K562 (cell line): ENCODE measurements around the gene UCKL1. TPM values are rescaled to one million over a fixed set of nuclear protein-coding genes. Genes with fewer than 3 reads are reported as not detected.

Experiments used
- ETS2 ChIP-seq: IDR thresholded peaks from 2 replicates; pipeline ENCODE4 v1.6.1; 2016; ENCODE audit warnings: borderline replicate concordance, missing genetic modification characterization, mild to moderate bottlenecking, moderate library complexity, missing compliant biosample characterization; ENCODE audit not compliant: poor library complexity, severe bottlenecking
- HSF4 ChIP-seq: fragments of 250-450 bp; sonication (Bioruptor Pico); IDR thresholded peaks from 2 replicates; pipeline ENCODE4 v2.1.2; 2022; ENCODE audit warnings: mild to moderate bottlenecking, moderate library complexity, borderline replicate concordance
- L3MBTL2 ChIP-seq: fragments of 450-650 bp; IDR thresholded peaks from 2 replicates; pipeline ENCODE4 v1.6.1; 2016; ENCODE audit warnings: mild to moderate bottlenecking, moderate library complexity
- NR3C1 ChIP-seq: sonication (generic); formaldehyde crosslinking; IDR thresholded peaks from 2 replicates; pipeline ENCODE4 v1.8.1; 2022; ENCODE audit warnings: missing genetic modification reagents
- POLR2G ChIP-seq: fragments of 200-400 bp; formaldehyde crosslinking; IDR thresholded peaks from 2 replicates; pipeline ENCODE4 v1.6.1; 2017; ENCODE audit warnings: low read depth, mild to moderate bottlenecking, antibody characterized with exemption, low read length, moderate library complexity
- POLR2H ChIP-seq: IDR thresholded peaks from 2 replicates; pipeline ENCODE4 v1.6.1; 2016; ENCODE audit warnings: missing genetic modification characterization, low read depth, mild to moderate bottlenecking, control low read depth, missing compliant biosample characterization, moderate library complexity
- POLR3A ChIP-seq: IDR thresholded peaks from 2 replicates; pipeline ENCODE4 v1.6.1; 2011; ENCODE audit warnings: borderline replicate concordance, mild to moderate bottlenecking, moderate library complexity; ENCODE audit not compliant: insufficient read length, insufficient read depth; ENCODE audit errors: extremely low read depth
- PYGO2 ChIP-seq: fragments of 450-650 bp; IDR thresholded peaks from 2 replicates; pipeline ENCODE4 v1.6.1; 2016; ENCODE audit warnings: mild to moderate bottlenecking, missing genetic modification characterization, moderate library complexity, missing compliant biosample characterization
- SAP30 ChIP-seq: fragments of 200-600 bp; sonication (generic); IDR thresholded peaks from 2 replicates; pipeline ENCODE4 v1.6.1; 2012; ENCODE audit warnings: borderline replicate concordance, low read depth, mild to moderate bottlenecking, moderate library complexity, low read length, control low read depth, inconsistent platforms; ENCODE audit not compliant: insufficient read depth, poor library complexity, severe bottlenecking
- SMARCB1 ChIP-seq: IDR thresholded peaks from 2 replicates; pipeline ENCODE4 v1.6.1; 2011; ENCODE audit warnings: improper control_type of control experiment, low read depth; ENCODE audit not compliant: insufficient read length
- SMARCC2 ChIP-seq: fragments of 450-650 bp; IDR thresholded peaks from 2 replicates; pipeline ENCODE4 v1.6.1; 2017; ENCODE audit warnings: antibody characterized with exemption, moderate library complexity, mild to moderate bottlenecking, low read depth
- TBL1XR1 ChIP-seq, 2 experiments: IDR thresholded peaks; 2 replicates each; pipeline ENCODE4 v1.6.1; 2012; ENCODE audit warnings: improper control_type of control experiment in 2 of 2, low read length in 2 of 2, mild to moderate bottlenecking in 1 of 2
- TCFL5 ChIP-seq: fragments of 250-450 bp; sonication (Bioruptor Pico); conservative IDR thresholded peaks from 2 replicates; pipeline ENCODE4 v1.6.1; 2021; ENCODE audit warnings: mild to moderate bottlenecking, moderate library complexity, matching md5 sums
- ZC3H8 ChIP-seq: fragments of 450-650 bp; IDR thresholded peaks from 2 replicates; pipeline ENCODE4 v1.6.1; 2017
- ZNF146 ChIP-seq: IDR thresholded peaks from one replicate; pipeline ENCODE4 v1.6.1; 2018; ENCODE audit warnings: missing compliant biosample characterization; ENCODE audit not compliant: unreplicated experiment
- ZNF212 ChIP-seq: fragments of 450-650 bp; formaldehyde crosslinking; IDR thresholded peaks from 2 replicates; pipeline ENCODE4 v1.4.0; 2020; ENCODE audit warnings: mild to moderate bottlenecking
- polyA plus RNA-seq, 8 experiments: library from polyadenylated mRNA; depleted of rRNA in 4 of 8; stranded (reverse) in 5 of 8; unstranded in 3 of 8; fragments of >200 nt; fragmentation: Nextera tagmentation in 2 of 8; fragmentation: Illumina TruSeq in 1 of 8; extraction: Ambion mirVana in 2 of 8; extraction: Trizol in 1 of 8; gene quantifications; 2 replicates each; pipeline versions ENCODE4 v1.2.1 to v1.2.3, GENCODE V29; 2011 to 2014; ENCODE audit warnings: inconsistent platforms in 1 of 8, missing spikeins in 1 of 8
- total RNA-seq, 7 experiments: library from RNA; depleted of rRNA in 6 of 7; stranded (reverse); fragments of >200 nt in 6 of 7; fragmentation: Illumina TruSeq in 2 of 7; extraction: Trizol in 2 of 7; gene quantifications; 2 replicates each; pipeline versions ENCODE4 v1.2.1 to v1.2.3, GENCODE V29; 2011 to 2021; ENCODE audit warnings: low replicate concordance in 1 of 7
- TF ChIP-seq, protein P1 (sequence below): IDR thresholded peaks from 3 replicates; pipeline ENCODE4 v1.6.1; 2011; ENCODE audit warnings: borderline replicate concordance, mild to moderate bottlenecking; ENCODE audit not compliant: insufficient read length, insufficient read depth
- TF ChIP-seq, protein P2 (sequence below): fragments of 450-650 bp; IDR thresholded peaks from 2 replicates; pipeline ENCODE4 v1.6.1; 2016
- TF ChIP-seq, protein P3 (sequence below): fragments of 250-450 bp; sonication (Bioruptor Pico); IDR thresholded peaks from 2 replicates; pipeline ENCODE4 v1.5.0; 2021; ENCODE audit warnings: mild to moderate bottlenecking, moderate library complexity
- TF ChIP-seq, protein P4 (sequence below): fragments of 450-650 bp; IDR thresholded peaks from 2 replicates; pipeline ENCODE4 v1.7.0; 2016; ENCODE audit warnings: borderline replicate concordance

UCKL1 gene
- total and polyA plus RNA-seq, 9 of the 15 experiments (the other 6 are each of a cell fraction or from before 2014, with no cell fraction given), result 3.1 to 52.8 (median 24.2) TPM

GRCh38 chr20:63973636-63974401, 17.6 kb upstream of the UCKL1 start (continued):
- TF ChIP-seq, protein P1, sequence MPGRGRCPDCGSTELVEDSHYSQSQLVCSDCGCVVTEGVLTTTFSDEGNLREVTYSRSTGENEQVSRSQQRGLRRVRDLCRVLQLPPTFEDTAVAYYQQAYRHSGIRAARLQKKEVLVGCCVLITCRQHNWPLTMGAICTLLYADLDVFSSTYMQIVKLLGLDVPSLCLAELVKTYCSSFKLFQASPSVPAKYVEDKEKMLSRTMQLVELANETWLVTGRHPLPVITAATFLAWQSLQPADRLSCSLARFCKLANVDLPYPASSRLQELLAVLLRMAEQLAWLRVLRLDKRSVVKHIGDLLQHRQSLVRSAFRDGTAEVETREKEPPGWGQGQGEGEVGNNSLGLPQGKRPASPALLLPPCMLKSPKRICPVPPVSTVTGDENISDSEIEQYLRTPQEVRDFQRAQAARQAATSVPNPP, result no peak
- TF ChIP-seq ZC3H8, result no peak
- TF ChIP-seq TCFL5 (CRISPR knock-in tag), result no peak
- no peak for TF ChIP-seq SMARCB1
- TF ChIP-seq L3MBTL2, result peak; percentile 70
- TF ChIP-seq PYGO2, result no peak
- no peak for TF ChIP-seq POLR3A
- no peak for TF ChIP-seq HSF4 (CRISPR knock-in tag)
- TF ChIP-seq, protein P2, sequence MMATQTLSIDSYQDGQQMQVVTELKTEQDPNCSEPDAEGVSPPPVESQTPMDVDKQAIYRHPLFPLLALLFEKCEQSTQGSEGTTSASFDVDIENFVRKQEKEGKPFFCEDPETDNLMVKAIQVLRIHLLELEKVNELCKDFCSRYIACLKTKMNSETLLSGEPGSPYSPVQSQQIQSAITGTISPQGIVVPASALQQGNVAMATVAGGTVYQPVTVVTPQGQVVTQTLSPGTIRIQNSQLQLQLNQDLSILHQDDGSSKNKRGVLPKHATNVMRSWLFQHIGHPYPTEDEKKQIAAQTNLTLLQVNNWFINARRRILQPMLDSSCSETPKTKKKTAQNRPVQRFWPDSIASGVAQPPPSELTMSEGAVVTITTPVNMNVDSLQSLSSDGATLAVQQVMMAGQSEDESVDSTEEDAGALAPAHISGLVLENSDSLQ, result no peak
- no peak for TF ChIP-seq TBL1XR1 (IDR thresholded peaks at IDR 0.05; ENCODE audit: low read length in 2 of 2)
- peak; percentile 52 for TF ChIP-seq SAP30
- TF ChIP-seq ETS2 (tag), result no peak
- TF ChIP-seq POLR2G, result peak; percentile 64
- TF ChIP-seq, protein P3, sequence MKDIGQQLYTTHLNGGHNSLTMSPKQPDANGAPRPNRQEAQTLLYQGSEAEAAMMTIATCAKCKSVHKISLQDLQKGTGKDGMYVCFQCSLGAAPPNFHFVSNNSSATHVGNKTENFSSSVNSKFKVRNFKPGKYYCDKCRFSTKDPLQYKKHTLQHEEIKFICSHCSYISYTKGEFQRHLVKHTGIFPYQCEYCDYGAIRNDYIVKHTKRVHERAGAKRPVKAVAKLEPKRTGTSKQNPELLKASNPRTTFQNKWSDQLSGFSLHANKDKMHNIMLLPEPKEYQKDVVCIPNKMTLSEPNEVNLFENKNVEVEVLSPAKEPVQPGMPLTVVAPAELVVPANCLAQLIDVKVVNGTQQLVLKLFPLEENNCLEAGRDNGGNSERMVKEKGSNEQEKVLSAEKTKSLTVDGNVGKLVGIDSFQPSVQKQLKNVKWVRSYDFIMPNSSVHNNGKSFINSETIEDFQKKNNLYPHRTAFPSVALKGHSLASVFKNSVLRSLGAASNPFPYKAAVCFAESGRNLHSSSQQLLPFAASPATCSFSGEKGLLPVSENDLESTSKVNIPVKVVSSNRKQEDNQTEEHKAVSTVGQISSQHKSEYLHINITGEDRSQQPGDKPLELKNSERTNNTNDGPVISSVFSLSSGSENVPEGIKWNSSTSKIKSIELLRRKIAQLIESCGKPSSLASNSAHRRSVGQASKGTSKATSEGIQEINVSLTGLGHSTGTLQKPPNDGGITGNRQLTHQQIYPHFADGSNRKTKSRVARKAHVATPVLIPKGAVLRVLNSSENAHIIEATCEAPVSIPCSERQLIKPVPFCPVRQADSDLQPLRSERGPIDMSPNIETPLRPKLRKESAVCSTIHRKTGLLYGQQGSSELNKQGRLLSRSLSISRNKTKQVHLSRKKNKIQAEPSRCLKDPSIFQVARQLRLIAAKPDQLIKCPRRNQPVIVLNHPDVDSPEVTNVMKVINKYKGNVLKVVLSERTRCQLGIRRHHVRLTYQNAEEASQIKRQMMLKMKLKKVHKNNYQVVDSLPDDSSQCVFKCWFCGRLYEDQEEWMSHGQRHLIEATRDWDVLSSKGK (CRISPR knock-in tag), result no peak
- TF ChIP-seq ZNF146 (CRISPR knock-in tag), result no peak
- TF ChIP-seq ZNF212 (CRISPR knock-in tag), result no peak
- no peak for TF ChIP-seq POLR2H (tag)
- no peak for TF ChIP-seq SMARCC2
- no peak for TF ChIP-seq NR3C1 (CRISPR knock-in tag)
- TF ChIP-seq, protein P4, sequence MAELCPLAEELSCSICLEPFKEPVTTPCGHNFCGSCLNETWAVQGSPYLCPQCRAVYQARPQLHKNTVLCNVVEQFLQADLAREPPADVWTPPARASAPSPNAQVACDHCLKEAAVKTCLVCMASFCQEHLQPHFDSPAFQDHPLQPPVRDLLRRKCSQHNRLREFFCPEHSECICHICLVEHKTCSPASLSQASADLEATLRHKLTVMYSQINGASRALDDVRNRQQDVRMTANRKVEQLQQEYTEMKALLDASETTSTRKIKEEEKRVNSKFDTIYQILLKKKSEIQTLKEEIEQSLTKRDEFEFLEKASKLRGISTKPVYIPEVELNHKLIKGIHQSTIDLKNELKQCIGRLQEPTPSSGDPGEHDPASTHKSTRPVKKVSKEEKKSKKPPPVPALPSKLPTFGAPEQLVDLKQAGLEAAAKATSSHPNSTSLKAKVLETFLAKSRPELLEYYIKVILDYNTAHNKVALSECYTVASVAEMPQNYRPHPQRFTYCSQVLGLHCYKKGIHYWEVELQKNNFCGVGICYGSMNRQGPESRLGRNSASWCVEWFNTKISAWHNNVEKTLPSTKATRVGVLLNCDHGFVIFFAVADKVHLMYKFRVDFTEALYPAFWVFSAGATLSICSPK, result no peak
